Pancreas (tissue), 10 donors: Measurements from ENCODE around the gene CES4A. TPM values are rescaled to one million over a fixed set of nuclear protein-coding genes. Genes with fewer than 3 reads are reported as not detected.
"Not testable (repeated sequence)": the region's sequence is repeated elsewhere in the genome, so short reads cannot be mapped to it uniquely, and the experiment has no call there.

Experiments used
- ATAC-seq, 4 donors: fragments of 200-7000 bp; cut with Tn5 transposase; one replicate each; pipeline versions ENCODE4 v1.8.0 to v1.9.1; 2020; ENCODE audit warnings: mild to moderate bottlenecking in 4 of 4, moderate library complexity in 4 of 4
- DNase-seq, 6 donors: peaks; one replicate each; pipeline ENCODE4 v3.0.0-alpha.2; 2020
- FAIRE-seq: peaks from 2 replicates; lab custom pipeline; 2012; peaks lifted over from hg19 to GRCh38; lab: Jason Lieb, UNC
- H3K27ac ChIP-seq, 4 donors: fragments of 200-600 bp; sonication (generic); 1 replicate in 3 of 4; 2 replicates in 1 of 4; pipeline versions ENCODE4 v1.5.0 to v1.8.0; 2020
- H3K27me3 ChIP-seq, 4 donors: fragments of 200-600 bp; one replicate each; pipeline ENCODE4 v1.8.0; 2021
- H3K36me3 ChIP-seq, 3 donors: fragments of 200-600 bp; sonication (generic) in 1 of 3; one replicate each; pipeline versions ENCODE4 v1.5.0 to v1.8.0; 2020 to 2021
- H3K4me1 ChIP-seq, 3 donors: fragments of 200-600 bp; one replicate each; pipeline ENCODE4 v1.8.0; 2021
- H3K4me3 ChIP-seq, 4 donors: fragments of 200-600 bp; sonication (generic) in 2 of 4; one replicate each; pipeline versions ENCODE4 v1.5.0 to v1.8.0; 2020 to 2021
- H3K9me3 ChIP-seq, 4 donors: fragments of 200-600 bp; one replicate each; pipeline ENCODE4 v1.8.0; 2021
- CTCF ChIP-seq, 4 donors: fragments of 200-600 bp; sonication (generic) in 3 of 4; IDR thresholded peaks; one replicate each; pipeline versions ENCODE4 v1.5.0 to v1.8.0; 2021; ENCODE audit warnings: antibody characterized with exemption in 4 of 4
- WGBS, 2 donors: extraction: QIAGEN DNeasy Blood & Tissue Kit; methylation state at CpG; one replicate each; pipeline ENCODE4 v1.1.7; 2013; 5-methylcytosine and 5-hydroxymethylcytosine counted together
- intact Hi-C, 3 donors: fragments of 100-400 bp; cut with DNase I; formaldehyde crosslinking; loops; one replicate each; pipeline versions ENCODE4 v1.11.1 to v1.14.2; 2022
- polyA plus RNA-seq, 2 donors: library from polyadenylated mRNA; stranded (reverse); fragments of 200-250 nt; gene quantifications; one replicate each; pipeline ENCODE4 v1.2.3, GENCODE V29; 2013
- total RNA-seq, 6 donors: library from RNA; stranded (reverse); fragmentation: NEBNext Ultra II Directional in 4 of 6; extraction: Animal tissue kit (Norgen Biotek cat#: 25700) in 4 of 6; gene quantifications; one replicate each; pipeline versions ENCODE4 v1.2.1 to v1.2.4, GENCODE V29; 2021 to 2023
- donor health status: healthy with polysubstance abuse.
- donor health status: DM: no; HTN: no; CAD: no; lungs with moderate emphysema.
- donor health status: DM: no; HTN: no; CAD: no.
- donor health status: control.
- donor health status: control.
- donor health status: Bipolar disorder and iron deficiency.
- donor health status: DM: yes; HTN: yes; CAD: no.
- donor health status: DM: no; HTN: no; CAD: no.
- donor health status: DM: no; HTN: no; CAD: no.
- donor health status: DM: yes; HTN: yes; CAD: no.

The CES4A gene
- total and polyA plus RNA-seq, 8 donors: 3.2 to 59.5 (median 5.7) TPM

- ATAC-seq: peak; percentile 57 to 76 (median 69)
- WGBS, 2 donors: 20% methylated on average over 5 of the region's 5 CpGs
Measured at GRCh38 chr16:67036323-67036741, 47.9 kb downstream of the CES4A start.

GRCh38 chr16:67039260-67040020 is 51.1 kb downstream of the CES4A start:
- H3K27ac ChIP-seq: no peak overlapping the region
- H3K27me3 ChIP-seq: no peaks in the 10 kb centered on the region
- H3K9me3 ChIP-seq: no peaks in the 10 kb centered on the region
- 88 to 93% methylated on average over 2 of the region's 2 CpGs for WGBS, 2 donors
- DNase-seq (no peak), FAIRE-seq (no peak), ATAC-seq (no peak)
- TF ChIP-seq CTCF (IDR thresholded peaks at IDR 0.05): no peak
- no peak overlapping the region for H3K4me3 ChIP-seq
- H3K36me3 ChIP-seq: peaks cover 0 to 5% (median 0%) of the 10 kb centered on the region in 3 donors
- intact Hi-C loops: no loop called here
- peaks cover 0 to 14% (median 6%) of the 10 kb centered on the region in 3 donors for H3K4me1 ChIP-seq

More at GRCh38 chr16:67036323-67036741, 47.9 kb downstream of the CES4A start:
- H3K27ac ChIP-seq: peak overlapping the region in 2 of 4 donors; percentile 37 to 46
- H3K4me1 ChIP-seq: peaks cover 0 to 16% (median 7%) of the 10 kb centered on the region in 3 donors
- intact Hi-C loops: no loop called here
- H3K9me3 ChIP-seq: no peaks in the 10 kb centered on the region
- FAIRE-seq (no peak), DNase-seq (no peak)
- no peak overlapping the region for H3K4me3 ChIP-seq
- peaks cover 0 to 5% (median 0%) of the 10 kb centered on the region in 3 donors for H3K36me3 ChIP-seq
- no peaks in the 10 kb centered on the region for H3K27me3 ChIP-seq
- TF ChIP-seq CTCF (IDR thresholded peaks at IDR 0.05): no peak

- H3K9me3 ChIP-seq: no peaks in the 10 kb centered on the region
- 88 to 94% methylated on average over 2 of the region's 2 CpGs for WGBS, 2 donors
- H3K4me1 ChIP-seq: peaks cover 0 to 14% (median 3%) of the 10 kb centered on the region in 3 donors
- no peak overlapping the region for H3K27ac ChIP-seq
- no peaks in the 10 kb centered on the region for H3K27me3 ChIP-seq
- intact Hi-C loops: no loop called here
- peaks cover 0 to 5% (median 0%) of the 10 kb centered on the region in 3 donors for H3K36me3 ChIP-seq
- no peak for ATAC-seq
- H3K4me3 ChIP-seq: no peak overlapping the region
- no peak for DNase-seq
- FAIRE-seq: no peak
- TF ChIP-seq CTCF (IDR thresholded peaks at IDR 0.05): no peak
Measured at GRCh38 chr16:67040166-67040565, 51.8 kb downstream of the CES4A start.

GRCh38 chr16:67040906-67041305 is 52.5 kb downstream of the CES4A start:
- ATAC-seq (no peak), DNase-seq (no peak), FAIRE-seq (no peak)
- no peak overlapping the region for H3K27ac ChIP-seq
- 92 to 93% methylated on average over 2 of the region's 2 CpGs for WGBS, 2 donors
- no peak for TF ChIP-seq CTCF (IDR thresholded peaks at IDR 0.05)
- H3K4me3 ChIP-seq: no peak overlapping the region
- no peaks in the 10 kb centered on the region for H3K9me3 ChIP-seq
- no peaks in the 10 kb centered on the region for H3K27me3 ChIP-seq
- intact Hi-C loops: no loop called here
- H3K36me3 ChIP-seq: peaks cover 0 to 5% (median 0%) of the 10 kb centered on the region in 3 donors
- peaks cover 0 to 9% (median 3%) of the 10 kb centered on the region in 3 donors for H3K4me1 ChIP-seq

- H3K27ac ChIP-seq, H3K36me3 ChIP-seq, H3K9me3 ChIP-seq, DNase-seq, H3K4me3 ChIP-seq, H3K4me1 ChIP-seq, ATAC-seq, H3K27me3 ChIP-seq, FAIRE-seq, intact Hi-C loops: not testable (repeated sequence)
- 95 to 100% methylated on average over 4 of the region's 4 CpGs for WGBS, 2 donors
Measured at GRCh38 chr16:67041520-67041919, 53.1 kb downstream of the CES4A start.
